Activated CD4-positive, alpha-beta T cell treated with anti-CD3 and anti-CD28 coated beads, Interleukin-2, amount 10 ng/mL, durations not matched to agents 7 days and 5 days (primary cell): ENCODE results near the gene NFKB1. TPM values are rescaled to one million over a fixed set of nuclear protein-coding genes. Genes with fewer than 3 reads are reported as not detected.

Experiments
- CTCF ChIA-PET: fragments of 350-600 bp; sonication (Branson Sonifier 250); formaldehyde crosslinking; loops from one replicate; lab custom pipeline; 2021; ENCODE audit warnings: antibody characterized with exemption; lab: Charles Lee
- POLR2A ChIA-PET: fragments of 350-600 bp; sonication (Branson Sonifier 250); formaldehyde crosslinking; loops from one replicate; lab custom pipeline; 2021; ENCODE audit warnings: antibody characterized with exemption; lab: Charles Lee
- DNase-seq: peaks from one replicate; pipeline ENCODE4 v3.0.0-alpha.2; 2020
- H3K27ac Mint-ChIP-seq: one replicate; pipeline ENCODE4 v1.8.0; 2021; ENCODE audit warnings: mild to moderate bottlenecking, moderate library complexity, mixed read lengths
- H3K27me3 Mint-ChIP-seq: one replicate; pipeline ENCODE4 v1.8.0; 2021; ENCODE audit warnings: mixed read lengths
- H3K36me3 Mint-ChIP-seq: one replicate; pipeline ENCODE4 v1.8.0; 2021; ENCODE audit warnings: low read depth, mixed read lengths
- H3K4me1 Mint-ChIP-seq: one replicate; pipeline ENCODE4 v1.8.0; 2021; ENCODE audit warnings: mixed read lengths
- H3K4me3 Mint-ChIP-seq: one replicate; pipeline ENCODE4 v1.8.0; 2021; ENCODE audit warnings: mild to moderate bottlenecking, moderate library complexity, mixed read lengths
- H3K9me3 Mint-ChIP-seq: one replicate; pipeline ENCODE4 v1.8.0; 2021; ENCODE audit warnings: mixed read lengths
- total RNA-seq, 2 experiments: library from RNA; stranded (reverse); gene quantifications; one replicate each; pipeline ENCODE4 v1.2.3, GENCODE V29; 2021

Gene NFKB1
- total RNA-seq, 2 experiments from 2014 or later = 135 to 142 TPM

GRCh38 chr4:102541697-102542096, 40.5 kb downstream of the NFKB1 start:
- H3K4me3 Mint-ChIP-seq = no peak overlapping the region
- peak overlapping the region; percentile 58 for H3K27ac Mint-ChIP-seq
- CTCF ChIA-PET = interaction anchor here (0.6 to 0.8 kb wide), 2 partner anchors 37 to 90 kb away, joined by 3 read pairs; no protein-coding TSS in a partner anchor
- DNase-seq = peak; percentile 24
- no peaks in the 10 kb centered on the region for H3K27me3 Mint-ChIP-seq
- H3K4me1 Mint-ChIP-seq = peaks cover 50% of the 10 kb centered on the region
- peaks cover 64% of the 10 kb centered on the region for H3K36me3 Mint-ChIP-seq
- POLR2A ChIA-PET = no interaction called here
- no peaks in the 10 kb centered on the region for H3K9me3 Mint-ChIP-seq

DNA sequence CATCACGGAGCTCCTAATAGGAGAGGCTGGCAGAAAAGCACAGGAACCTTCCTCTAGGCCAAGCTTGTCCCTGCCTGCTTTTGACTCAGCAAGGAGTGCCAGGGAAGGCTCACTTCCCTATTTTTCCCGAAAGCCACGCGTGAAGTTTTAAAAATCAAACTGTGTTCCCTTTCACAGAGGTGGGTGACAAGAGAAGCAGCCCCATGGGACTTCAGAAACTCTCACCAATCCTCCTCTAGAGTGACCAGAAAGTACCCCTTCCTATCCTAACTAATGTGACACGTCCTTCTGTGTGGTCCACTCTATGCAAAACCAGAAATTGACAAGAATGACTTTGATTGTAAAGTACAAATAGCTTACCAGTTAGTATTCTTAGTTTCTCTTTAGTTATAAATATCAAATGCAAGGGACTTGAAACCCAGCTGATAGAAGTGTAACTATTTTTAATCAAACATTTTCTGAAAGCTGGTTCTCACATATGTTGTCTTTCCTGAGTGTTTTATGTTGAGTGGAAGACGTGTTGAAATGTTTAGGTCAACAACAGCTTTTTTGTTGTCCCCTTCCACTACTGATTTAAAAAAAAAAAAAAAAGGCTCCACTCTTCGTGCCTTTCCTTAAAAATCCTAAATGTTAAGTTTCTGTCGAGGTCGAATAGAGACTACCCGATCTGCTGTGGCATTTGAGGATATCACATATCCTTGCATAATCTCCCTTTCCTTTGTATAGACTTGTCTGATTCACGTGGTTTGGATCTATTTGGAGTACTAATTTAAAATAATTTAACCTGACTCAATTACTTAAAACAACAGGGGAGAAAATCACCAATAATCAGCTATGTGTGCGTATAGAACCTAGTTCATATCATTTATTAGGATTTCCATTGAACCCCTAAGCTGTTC, 42.1 kb downstream of the NFKB1 start:
- ChIA-PET POLR2A (interaction anchor here (0.6 kb wide), 1 partner anchor 218 kb away, joined by 3 read pairs; no protein-coding TSS in a partner anchor), CTCF (interaction anchor here (1.4 to 1.7 kb wide), 4 partner anchors 13 to 43 kb away, joined by 3 to 6 read pairs (median 4); partner anchors contain the start of gene NFKB1)
- peak overlapping the region; percentile 41 for H3K27ac Mint-ChIP-seq
- peaks cover 57% of the 10 kb centered on the region for H3K4me1 Mint-ChIP-seq
- H3K4me3 Mint-ChIP-seq = no peak overlapping the region
- no peaks in the 10 kb centered on the region for H3K9me3 Mint-ChIP-seq
- peaks cover 71% of the 10 kb centered on the region for H3K36me3 Mint-ChIP-seq
- no peaks in the 10 kb centered on the region for H3K27me3 Mint-ChIP-seq
- DNase-seq = no peak

DNA sequence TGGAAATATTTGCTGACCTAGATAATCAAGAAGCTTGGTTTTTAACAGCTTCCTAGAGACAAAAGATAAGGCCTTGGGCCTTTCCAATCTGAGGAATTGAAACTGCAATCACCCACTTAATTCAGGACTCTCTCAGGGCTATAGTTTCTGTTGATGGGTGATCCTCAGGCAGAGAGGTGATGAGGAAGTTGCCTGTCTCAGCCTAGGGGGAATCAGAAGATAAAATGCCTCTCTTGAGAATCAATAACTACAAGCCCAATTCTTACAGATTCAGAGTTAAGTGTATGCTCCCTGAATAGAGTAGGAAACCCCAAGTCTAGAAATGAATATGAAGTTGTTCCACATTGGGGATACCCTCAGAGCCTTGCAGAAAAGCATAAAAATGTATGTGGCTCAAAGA, 45.5 kb downstream of the NFKB1 start:
- CTCF ChIA-PET = interaction anchor here (0.6 to 1.1 kb wide), 5 partner anchors 9 to 190 kb away, joined by 3 to 4 read pairs (median 3); no protein-coding TSS in a partner anchor
- H3K4me3 Mint-ChIP-seq = no peak overlapping the region

DNA sequence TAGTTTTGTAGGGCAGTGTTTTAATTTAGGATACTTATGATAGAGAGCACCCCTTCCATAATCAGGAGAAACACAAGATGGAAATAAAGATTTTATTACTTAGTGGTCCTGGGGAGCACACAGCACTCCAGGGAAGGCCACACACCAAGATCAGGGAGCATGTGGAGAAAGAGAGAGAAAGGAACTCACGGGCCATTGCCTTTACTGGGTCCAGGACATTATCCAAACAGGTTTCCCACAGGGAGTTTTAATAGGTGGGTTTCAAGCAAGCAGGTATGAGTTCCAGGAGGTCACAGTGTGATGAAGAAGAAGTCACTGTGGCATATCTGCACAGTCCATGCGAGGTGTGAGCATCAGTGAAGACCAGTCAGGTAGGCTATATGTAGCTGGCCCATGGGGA, 46.8 kb downstream of the NFKB1 start:
- H3K9me3 Mint-ChIP-seq = no peaks in the 10 kb centered on the region
- peaks cover 53% of the 10 kb centered on the region for H3K4me1 Mint-ChIP-seq
- H3K27me3 Mint-ChIP-seq = no peaks in the 10 kb centered on the region
- POLR2A ChIA-PET = no interaction called here
- H3K4me3 Mint-ChIP-seq = no peak overlapping the region
- CTCF ChIA-PET = interaction anchor here (0.7 kb wide), 1 partner anchor 10 kb away, joined by 3 read pairs; no protein-coding TSS in a partner anchor
- peaks cover 73% of the 10 kb centered on the region for H3K36me3 Mint-ChIP-seq
- H3K27ac Mint-ChIP-seq = no peak overlapping the region
- DNase-seq = no peak

More for the DNA sequence above, 45.5 kb downstream of the NFKB1 start:
- no peaks in the 10 kb centered on the region for H3K9me3 Mint-ChIP-seq
- peaks cover 69% of the 10 kb centered on the region for H3K36me3 Mint-ChIP-seq
- no peaks in the 10 kb centered on the region for H3K27me3 Mint-ChIP-seq
- H3K4me1 Mint-ChIP-seq = peaks cover 46% of the 10 kb centered on the region
- no peak overlapping the region for H3K27ac Mint-ChIP-seq
- no peak for DNase-seq
- POLR2A ChIA-PET = no interaction called here

DNA sequence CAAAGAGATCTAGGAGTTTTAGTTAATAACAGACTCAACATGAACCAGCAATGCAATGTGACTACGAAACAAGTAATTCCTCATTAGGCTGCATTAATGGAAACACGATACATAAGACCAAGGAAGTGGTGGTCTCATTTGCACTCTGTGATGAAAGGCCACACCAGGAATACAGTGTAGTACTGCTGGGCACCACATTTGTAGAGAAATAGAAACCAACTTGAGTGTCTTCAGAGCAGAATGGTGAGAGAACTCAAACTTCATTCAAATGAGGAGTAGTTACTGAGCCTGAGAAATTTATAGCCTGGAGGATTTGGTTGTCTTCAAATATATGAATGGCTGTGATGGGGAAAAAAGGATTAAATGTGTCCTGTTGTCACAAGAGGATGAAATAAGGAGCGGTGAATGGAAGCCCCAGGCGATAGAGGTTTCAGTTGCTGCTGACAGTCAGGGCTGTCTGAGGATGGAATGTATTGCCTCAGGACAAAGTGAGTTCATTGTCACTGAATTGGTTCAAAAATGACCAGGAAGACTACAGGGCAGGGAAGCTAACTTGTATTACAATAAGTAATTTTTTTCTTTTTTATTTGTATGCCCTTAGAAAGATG, 50.9 kb downstream of the NFKB1 start:
- Mint-ChIP-seq H3K4me3 (no peak overlapping the region), H3K4me1 (peaks cover 37% of the 10 kb centered on the region)
- POLR2A ChIA-PET = no interaction called here

DNA sequence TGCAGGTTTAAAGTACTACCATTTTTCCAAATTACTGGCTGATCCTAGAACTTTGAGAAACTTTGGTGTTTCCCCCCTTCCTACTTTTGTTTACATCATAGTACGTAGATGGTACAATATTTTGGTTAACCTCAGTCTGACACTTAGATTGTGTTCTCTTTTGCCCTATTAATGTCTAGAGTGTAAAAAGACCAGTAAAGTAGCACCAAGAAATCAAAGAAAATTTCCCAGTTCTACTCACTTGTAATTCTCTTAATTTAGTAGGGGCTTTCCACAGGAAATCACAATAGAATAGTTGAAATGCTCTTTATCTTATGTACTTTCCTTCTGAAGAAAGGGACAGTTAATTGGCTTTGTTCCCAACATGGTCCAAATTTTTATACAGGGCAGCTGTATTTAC, 51.6 kb downstream of the NFKB1 start:
- Mint-ChIP-seq H3K27ac (peak overlapping the region; percentile 47), H3K36me3 (peaks cover 52% of the 10 kb centered on the region), H3K4me1 (peaks cover 34% of the 10 kb centered on the region), H3K9me3 (no peaks in the 10 kb centered on the region), H3K4me3 (no peak overlapping the region), H3K27me3 (no peaks in the 10 kb centered on the region)
- no peak for DNase-seq
- CTCF ChIA-PET = no interaction called here
- POLR2A ChIA-PET = no interaction called here

More for the DNA sequence above, 50.9 kb downstream of the NFKB1 start:
- Mint-ChIP-seq H3K9me3 (no peaks in the 10 kb centered on the region), H3K36me3 (peaks cover 57% of the 10 kb centered on the region), H3K27me3 (no peaks in the 10 kb centered on the region), H3K27ac (no peak overlapping the region)
- no peak for DNase-seq
- CTCF ChIA-PET = no interaction called here

DNA sequence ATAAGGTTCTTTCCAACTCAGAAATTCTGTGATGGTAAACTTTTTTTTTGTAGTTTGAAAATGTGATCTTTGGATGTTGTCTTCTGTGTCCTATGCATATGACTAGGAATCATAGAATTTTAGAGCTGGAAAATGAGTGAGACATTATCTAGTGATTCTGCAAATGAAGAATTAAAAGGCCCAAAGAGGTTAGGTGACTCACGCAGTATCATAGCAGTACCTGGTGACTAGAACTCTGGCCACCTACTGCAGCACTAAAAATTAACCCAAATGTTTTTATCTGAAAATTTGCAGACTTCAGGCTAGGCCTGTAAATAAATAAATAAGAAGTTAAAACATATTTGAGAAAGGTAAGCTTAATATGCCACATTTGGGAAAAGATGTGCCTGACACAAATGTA, 52.8 kb downstream of the NFKB1 start:
- ChIA-PET CTCF (no interaction called here), POLR2A (no interaction called here)
- Mint-ChIP-seq H3K27ac (no peak overlapping the region), H3K36me3 (peaks cover 53% of the 10 kb centered on the region), H3K4me3 (no peak overlapping the region), H3K27me3 (no peaks in the 10 kb centered on the region), H3K4me1 (peaks cover 45% of the 10 kb centered on the region), H3K9me3 (no peaks in the 10 kb centered on the region)
- DNase-seq = no peak

GRCh38 chr4:102554482-102554881, 53.3 kb downstream of the NFKB1 start:
- Mint-ChIP-seq H3K4me1 (peaks cover 49% of the 10 kb centered on the region), H3K27ac (no peak overlapping the region), H3K4me3 (no peak overlapping the region), H3K27me3 (no peaks in the 10 kb centered on the region), H3K9me3 (no peaks in the 10 kb centered on the region), H3K36me3 (peaks cover 55% of the 10 kb centered on the region)
- no peak for DNase-seq
- POLR2A ChIA-PET = no interaction called here
- CTCF ChIA-PET = no interaction called here

GRCh38 chr4:102554992-102555391, 53.8 kb downstream of the NFKB1 start:
- POLR2A ChIA-PET = no interaction called here
- Mint-ChIP-seq H3K4me3 (no peak overlapping the region), H3K27ac (no peak overlapping the region), H3K27me3 (no peaks in the 10 kb centered on the region), H3K4me1 (peaks cover 52% of the 10 kb centered on the region), H3K9me3 (no peaks in the 10 kb centered on the region), H3K36me3 (peaks cover 53% of the 10 kb centered on the region)
- DNase-seq = no peak
- CTCF ChIA-PET = interaction anchor here (0.8 kb wide), 1 partner anchor 26 kb away, joined by 3 read pairs; no protein-coding TSS in a partner anchor

DNA sequence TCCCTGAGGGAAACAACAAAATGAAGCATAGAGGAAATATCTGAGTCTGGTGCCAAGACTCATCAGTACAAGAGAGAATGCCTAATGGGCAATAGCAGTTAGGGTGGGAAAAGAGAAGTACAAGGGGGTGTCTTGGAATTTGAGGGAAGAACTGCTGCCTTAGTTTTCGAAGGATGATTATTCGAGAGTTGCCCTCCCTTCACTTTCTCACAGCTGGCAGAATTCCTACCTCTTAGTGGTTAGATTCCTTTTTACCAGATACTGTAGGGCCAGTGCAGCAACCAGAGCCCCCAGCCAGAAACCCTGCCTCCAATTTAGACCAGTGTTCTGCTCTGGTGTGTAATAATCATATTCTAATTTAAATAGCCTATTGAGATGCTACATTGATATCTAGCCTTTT, 56.5 kb downstream of the NFKB1 start:
- H3K9me3 Mint-ChIP-seq = peaks cover 4% of the 10 kb centered on the region
- no peak overlapping the region for H3K27ac Mint-ChIP-seq
- DNase-seq = no peak
- ChIA-PET CTCF (interaction anchor here (0.6 kb wide), 1 partner anchor 384 kb away, joined by 4 read pairs; no protein-coding TSS in a partner anchor), POLR2A (no interaction called here)
- no peaks in the 10 kb centered on the region for H3K27me3 Mint-ChIP-seq
- peaks cover 59% of the 10 kb centered on the region for H3K4me1 Mint-ChIP-seq
- no peak overlapping the region for H3K4me3 Mint-ChIP-seq
- H3K36me3 Mint-ChIP-seq = peaks cover 55% of the 10 kb centered on the region

DNA sequence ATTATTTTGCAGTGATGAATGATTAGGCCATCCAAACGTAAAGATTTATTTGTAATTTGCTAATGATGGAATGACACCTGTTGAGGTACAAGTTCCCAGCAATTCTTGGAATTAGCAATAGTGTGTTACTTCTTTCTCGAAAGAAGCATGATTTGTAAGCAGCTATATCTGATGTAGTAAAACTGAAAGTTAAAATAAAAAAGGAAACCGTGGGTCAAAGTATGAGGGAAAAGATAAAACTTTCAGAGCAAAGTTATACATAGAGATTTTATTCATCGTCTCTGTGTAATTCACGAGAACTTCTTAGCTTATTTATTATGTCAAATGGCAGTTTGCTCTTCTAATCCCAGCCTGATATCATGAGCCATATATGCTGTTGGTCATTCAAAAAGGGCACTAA, 59.0 kb downstream of the NFKB1 start:
- H3K36me3 Mint-ChIP-seq = peaks cover 55% of the 10 kb centered on the region
- H3K27me3 Mint-ChIP-seq = no peaks in the 10 kb centered on the region
- ChIA-PET CTCF (interaction anchor here (0.8 kb wide), 1 partner anchor 13 kb away, joined by 3 read pairs; no protein-coding TSS in a partner anchor), POLR2A (no interaction called here)
- H3K27ac Mint-ChIP-seq = peak overlapping the region; percentile 80
- peaks cover 61% of the 10 kb centered on the region for H3K4me1 Mint-ChIP-seq
- peak overlapping the region; percentile 73 for H3K4me3 Mint-ChIP-seq
- peaks cover 4% of the 10 kb centered on the region for H3K9me3 Mint-ChIP-seq
- DNase-seq = no peak

DNA sequence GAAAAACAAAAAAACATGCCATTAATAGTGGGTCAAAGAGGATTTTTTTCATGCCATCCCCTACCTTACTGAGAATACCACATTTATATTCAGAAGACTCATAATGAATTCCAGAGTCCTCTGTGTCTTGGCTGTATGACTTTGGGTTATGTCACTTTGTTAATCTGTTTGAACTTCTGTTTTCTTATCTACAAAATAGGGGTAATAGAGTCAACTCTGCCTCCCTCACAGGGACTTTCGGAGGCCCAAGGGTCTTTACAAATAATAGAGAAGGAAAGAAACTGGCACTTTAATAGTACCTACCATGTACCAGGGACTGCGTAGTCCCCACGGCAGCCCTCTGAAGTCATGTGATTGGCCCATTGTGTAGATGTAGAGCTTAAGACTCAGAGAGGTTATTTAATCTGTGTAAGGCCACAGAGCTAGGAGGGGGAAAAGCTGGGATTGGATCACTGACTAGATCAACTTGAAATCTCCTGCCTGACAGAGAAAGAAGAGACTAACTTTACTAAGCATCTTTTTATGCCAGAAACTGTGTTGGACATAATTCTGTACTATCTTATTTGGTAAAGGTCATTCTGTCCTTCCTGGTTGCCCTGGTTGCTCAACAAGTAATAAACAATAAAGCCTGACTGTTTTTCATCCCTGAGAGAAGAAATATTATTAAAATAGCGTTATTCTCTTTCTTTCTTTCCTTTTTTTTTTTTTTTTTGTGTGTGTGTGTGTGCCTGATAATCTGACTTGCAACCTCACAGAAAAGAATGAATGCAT, 59.6 kb downstream of the NFKB1 start:
- Mint-ChIP-seq H3K36me3 (peaks cover 58% of the 10 kb centered on the region), H3K27ac (peak overlapping the region; percentile 80), H3K4me1 (peaks cover 65% of the 10 kb centered on the region), H3K27me3 (no peaks in the 10 kb centered on the region), H3K9me3 (peaks cover 4% of the 10 kb centered on the region), H3K4me3 (peak overlapping the region; percentile 73)
- no peak for DNase-seq
- ChIA-PET POLR2A (no interaction called here), CTCF (interaction anchor here (0.8 to 1.5 kb wide), 3 partner anchors 11 to 15 kb away, joined by 3 to 10 read pairs (median 3); no protein-coding TSS in a partner anchor)
